HepG2 (cell line): ENCODE data around the gene NABP1. TPM values are rescaled to one million over a fixed set of nuclear protein-coding genes. Genes with fewer than 3 reads are reported as not detected.

Experiments used
- ATAC-seq: fragments of 200-7000 bp; cut with Tn5 transposase; 3 replicates; pipeline ENCODE4 v1.9.1; 2020; ENCODE audit warnings: mild to moderate bottlenecking, moderate library complexity
- BruUV-seq: library from RNA; stranded (reverse); fragments of 400-500 nt; replicated peaks from 2 replicates; lab custom pipeline; 2021; lab: Mats Ljungman, UMichigan
- CTCF ChIA-PET: fragments of 300-600 bp; formaldehyde crosslinking; extraction: SDS; loops from one replicate; lab custom pipeline; 2021; ENCODE audit warnings: low total read pairs, inconsistent platforms, low intra/inter-chr PET ratio; lab: Yijun Ruan, JAX
- POLR2A ChIA-PET: fragments of 350-600 bp; sonication (Branson Sonifier 250); formaldehyde crosslinking; loops from one replicate; lab custom pipeline; 2020; ENCODE audit warnings: antibody characterized with exemption, inconsistent platforms; lab: Yijun Ruan, JAX
- DNase-seq: peaks from one replicate; pipeline ENCODE4 v3.0.0-alpha.2; 2015; ENCODE audit warnings: low spot score
- FAIRE-seq: peaks from 3 replicates; lab custom pipeline; 2011; peaks lifted over from hg19 to GRCh38; lab: Jason Lieb, UNC
- H2AFZ ChIP-seq: one replicate; pipeline ENCODE4 v1.6.1; 2011; ENCODE audit warnings: low read length, inconsistent platforms
- H3K27ac ChIP-seq: fragments of 300-600 bp; 3 replicates; pipeline ENCODE4 v1.8.0; 2011; ENCODE audit warnings: mixed run types, mild to moderate bottlenecking, mixed read lengths, low read length, inconsistent platforms; ENCODE audit not compliant: insufficient read depth; ENCODE audit errors: extremely low read length
- H3K27me3 ChIP-seq, 2 experiments: fragments of 200-600 bp in 1 of 2; 2 replicates in 1 of 2; 3 replicates in 1 of 2; pipeline versions ENCODE4 v1.6.0 to v1.8.0; 2011; ENCODE audit warnings: low read length in 2 of 2, mild to moderate bottlenecking in 2 of 2, moderate library complexity in 2 of 2, inconsistent platforms in 1 of 2; ENCODE audit not compliant: insufficient read depth in 2 of 2, control insufficient read depth in 1 of 2
- H3K36me3 ChIP-seq, 2 experiments: fragments of 200-600 bp in 1 of 2; replicated peaks in 1 of 2; 2 replicates in 1 of 2; 3 replicates in 1 of 2; pipeline versions ENCODE4 v1.5.1 to v1.8.0; 2011; ENCODE audit warnings: low read length in 2 of 2, inconsistent platforms in 1 of 2; ENCODE audit not compliant: insufficient read depth in 2 of 2, control insufficient read depth in 1 of 2
- H3K4me1 ChIP-seq: 2 replicates; pipeline ENCODE4 v1.5.1; 2012; ENCODE audit warnings: low read length, inconsistent platforms; ENCODE audit not compliant: insufficient read depth
- H3K4me2 ChIP-seq: 2 replicates; pipeline ENCODE4 v1.6.0; 2011; ENCODE audit warnings: low read depth, low read length, inconsistent platforms
- H3K4me3 ChIP-seq, 3 experiments: fragments of 200-600 bp in 1 of 3; sonication (generic), shearing (Covaris generic) in 1 of 3; replicated peaks in 1 of 3; 2 replicates each; pipeline ENCODE4 v1.5.1; 2011 to 2016; ENCODE audit warnings: low read length in 3 of 3, inconsistent platforms in 2 of 3, low read depth in 2 of 3, mild to moderate bottlenecking in 2 of 3, control low read depth in 1 of 3, mixed read lengths in 1 of 3; ENCODE audit not compliant: insufficient read depth in 1 of 3
- H3K79me2 ChIP-seq: one replicate; pipeline ENCODE4 v1.6.1; 2011; ENCODE audit warnings: low read length, inconsistent platforms; ENCODE audit not compliant: insufficient read depth
- H3K9ac ChIP-seq: 2 replicates; pipeline ENCODE4 v1.6.0; 2011; ENCODE audit warnings: mild to moderate bottlenecking, low read depth, low read length, inconsistent platforms; ENCODE audit not compliant: insufficient read depth
- H3K9me3 ChIP-seq: 2 replicates; pipeline ENCODE4 v1.5.1; 2012; ENCODE audit warnings: mild to moderate bottlenecking, low read length
- H4K20me1 ChIP-seq: 2 replicates; pipeline ENCODE4 v1.6.0; 2011; ENCODE audit warnings: inconsistent platforms, mild to moderate bottlenecking, low read length, moderate library complexity; ENCODE audit not compliant: insufficient read depth
- FOSL2 ChIP-seq: sonication (generic); formaldehyde crosslinking; IDR thresholded peaks from 2 replicates; pipeline ENCODE4 v1.4.0; 2020; ENCODE audit warnings: missing genetic modification reagents
- GLI4 ChIP-seq: sonication (generic); formaldehyde crosslinking; IDR thresholded peaks from 2 replicates; pipeline ENCODE4 v1.5.1; 2020; ENCODE audit warnings: missing genetic modification reagents, mild to moderate bottlenecking, moderate library complexity, borderline replicate concordance
- HHEX ChIP-seq: IDR thresholded peaks from 2 replicates; pipeline ENCODE4 v1.6.1; 2016; ENCODE audit warnings: control low read depth
- KDM2A ChIP-seq: sonication (generic); formaldehyde crosslinking; IDR thresholded peaks from 2 replicates; pipeline ENCODE4 v1.4.0; 2020; ENCODE audit warnings: low read depth, missing genetic modification reagents, borderline replicate concordance
- NR2F1 ChIP-seq, 2 experiments: fragments of 450-650 bp in 1 of 2; formaldehyde crosslinking in 1 of 2; IDR thresholded peaks; 2 replicates each; pipeline versions ENCODE4 v1.5.0 to v1.6.1; 2016 to 2020; ENCODE audit warnings: mild to moderate bottlenecking in 1 of 2, missing compliant biosample characterization in 1 of 2, missing genetic modification reagents in 1 of 2, moderate library complexity in 1 of 2
- RARA ChIP-seq: IDR thresholded peaks from 2 replicates; pipeline ENCODE4 v1.6.1; 2016; ENCODE audit warnings: missing genetic modification reagents, missing compliant biosample characterization
- RFX5 ChIP-seq: IDR thresholded peaks from 2 replicates; pipeline ENCODE4 v1.6.1; 2011; ENCODE audit warnings: low read depth, low read length, improper control_type of control experiment
- SATB2 ChIP-seq: sonication (generic); formaldehyde crosslinking; IDR thresholded peaks from 2 replicates; pipeline ENCODE4 v1.5.0; 2020; ENCODE audit warnings: missing genetic modification reagents
- ZBTB8A ChIP-seq: sonication (generic); formaldehyde crosslinking; IDR thresholded peaks from 2 replicates; pipeline ENCODE4 v1.4.0; 2020; ENCODE audit warnings: mild to moderate bottlenecking, low read depth, missing genetic modification reagents, borderline replicate concordance
- ZKSCAN8 ChIP-seq: IDR thresholded peaks from 2 replicates; pipeline ENCODE4 v1.6.1; 2016; ENCODE audit warnings: borderline replicate concordance, missing genetic modification reagents, missing compliant biosample characterization
- ZNF12 ChIP-seq: sonication (generic); formaldehyde crosslinking; IDR thresholded peaks from 2 replicates; pipeline ENCODE4 v1.5.0; 2020; ENCODE audit warnings: missing genetic modification reagents
- WGBS: methylation state at CpG from one replicate; pipeline ENCODE4 v1.1.6; 2017; ENCODE audit warnings: low lambda C conversion rate; 5-methylcytosine and 5-hydroxymethylcytosine counted together
- in situ Hi-C: cut with HindIII; loops from 2 replicates; pipeline ENCODE4 v1.10.0; 2017; ENCODE audit warnings: low pct_unique_long_range_greater_than_20kb; ENCODE audit not compliant: extremely low pct_ligation_motif_present
- intact Hi-C: fragments of 100-400 bp; cut with micrococcal nuclease; formaldehyde crosslinking; loops from one replicate; pipeline ENCODE4 v1.10.0; 2022; ENCODE audit not compliant: unreplicated experiment
- polyA plus RNA-seq, 8 experiments: library from polyadenylated mRNA; depleted of rRNA in 3 of 8; stranded (reverse) in 7 of 8; unstranded in 1 of 8; fragments of >200 nt; fragmentation: Illumina TruSeq in 4 of 8; extraction: Trizol in 4 of 8; gene quantifications; 2 replicates each; pipeline versions ENCODE4 v1.2.1 to v1.2.3, GENCODE V29; 2011 to 2016; ENCODE audit warnings: low read depth in 4 of 8, missing spikeins in 1 of 8, mixed read lengths in 1 of 8; ENCODE audit not compliant: insufficient read depth in 1 of 8
- total RNA-seq, 5 experiments: library from RNA; depleted of rRNA; stranded (reverse); fragments of >200 nt; fragmentation: Illumina TruSeq; extraction: Trizol; gene quantifications; 2 replicates each; pipeline ENCODE4 v1.2.3, GENCODE V29; 2016; ENCODE audit warnings: low read depth in 1 of 5
- TF ChIP-seq, protein P1 (sequence below): sonication (generic); formaldehyde crosslinking; IDR thresholded peaks from 2 replicates; pipeline ENCODE4 v1.4.0; 2020; ENCODE audit warnings: missing genetic modification reagents, borderline replicate concordance
- TF ChIP-seq, protein P2 (sequence below): sonication (generic); formaldehyde crosslinking; IDR thresholded peaks from 2 replicates; pipeline ENCODE4 v1.5.0; 2020; ENCODE audit warnings: mild to moderate bottlenecking, missing genetic modification reagents

Gene NABP1
- total and polyA plus RNA-seq, 2 of the 13 experiments (the other 11 are each of a cell fraction or from before 2014, with no cell fraction given), result 14.9 to 19.8 TPM

DNA sequence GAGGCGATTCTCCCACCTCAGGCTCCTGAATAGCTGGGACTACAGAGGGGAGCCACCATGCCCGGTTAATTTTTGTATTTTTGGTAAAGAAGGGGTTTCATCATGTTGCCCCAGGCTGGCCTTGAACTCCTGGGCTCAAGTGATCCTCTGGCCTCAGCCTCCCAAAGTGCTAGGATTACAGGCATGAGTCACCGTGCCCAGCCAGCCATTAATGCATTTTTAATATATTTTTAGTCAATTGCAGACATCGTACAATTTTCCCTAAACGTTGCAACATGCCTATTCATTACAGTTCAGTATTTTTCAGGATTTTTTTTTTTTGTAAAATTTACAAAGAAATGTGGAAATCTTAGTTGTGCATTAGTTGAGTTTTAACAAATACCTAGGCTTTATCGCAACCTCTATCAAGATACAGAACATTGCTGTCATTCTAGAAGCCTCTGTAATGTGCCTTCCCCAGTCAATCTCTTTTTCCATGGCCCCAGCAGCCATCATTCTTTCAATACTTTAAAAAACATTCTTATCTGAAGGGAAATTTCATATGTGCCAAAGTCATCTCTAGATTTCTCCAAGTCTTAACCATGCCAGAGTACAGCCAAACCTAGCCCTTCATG is 14.7 kb downstream of the NABP1 start:
- no peak overlapping the region for H3K4me3 ChIP-seq
- WGBS, result 46% methylated on average over 6 of the region's 6 CpGs
- no peak overlapping the region for H3K9ac ChIP-seq
- no peaks in the 10 kb centered on the region for H4K20me1 ChIP-seq
- no peaks in the 10 kb centered on the region for H3K9me3 ChIP-seq
- no peaks in the 10 kb centered on the region for H3K79me2 ChIP-seq
- H3K4me2 ChIP-seq, result 0 out of 2 replicates have a peak overlapping the region, but pooled peaks have one; percentile 15
- FAIRE-seq (no peak), DNase-seq (no peak), ATAC-seq (no peak)
- in situ Hi-C loops, result loop anchor here (5.0 kb wide), 1 partner anchor 125 kb away; no protein-coding TSS in a partner anchor
- no peak overlapping the region for H3K27ac ChIP-seq
- CTCF ChIA-PET, result interaction anchor here (5.9 kb wide), 1 partner anchor 126 kb away, joined by 58 read pairs; no protein-coding TSS in a partner anchor
- H3K27me3 ChIP-seq, result no peaks in the 10 kb centered on the region
- POLR2A ChIA-PET, result interaction anchor here (1.1 to 2.7 kb wide), 2 partner anchors 15 to 54 kb away, joined by 3 to 15 read pairs; partner anchors contain the start of gene NABP1
- no peak overlapping the region for H2AFZ ChIP-seq
- intact Hi-C loops, result loop anchor here (5.0 kb wide), 2 partner anchors 55 to 525 kb away; no protein-coding TSS in a partner anchor
- peaks cover 37% of the 10 kb centered on the region for H3K4me1 ChIP-seq
- H3K36me3 ChIP-seq, result 0 out of 5 replicates have a peak, but pooled peaks cover 0 to 4% of the 10 kb centered on the region in 2 experiments
- BruUV-seq, result no TSS peak
- TF ChIP-seq NR2F1 (CRISPR knock-in tag; IDR thresholded peaks at IDR 0.05), result peak in 1 of 2 experiments; percentile 12; a peak in 1 of 4 replicates
- TF ChIP-seq ZNF12 (CRISPR knock-in tag), result no peak
- TF ChIP-seq RFX5, result no peak
- no peak for TF ChIP-seq HHEX (CRISPR knock-in tag)
- TF ChIP-seq, protein P1, sequence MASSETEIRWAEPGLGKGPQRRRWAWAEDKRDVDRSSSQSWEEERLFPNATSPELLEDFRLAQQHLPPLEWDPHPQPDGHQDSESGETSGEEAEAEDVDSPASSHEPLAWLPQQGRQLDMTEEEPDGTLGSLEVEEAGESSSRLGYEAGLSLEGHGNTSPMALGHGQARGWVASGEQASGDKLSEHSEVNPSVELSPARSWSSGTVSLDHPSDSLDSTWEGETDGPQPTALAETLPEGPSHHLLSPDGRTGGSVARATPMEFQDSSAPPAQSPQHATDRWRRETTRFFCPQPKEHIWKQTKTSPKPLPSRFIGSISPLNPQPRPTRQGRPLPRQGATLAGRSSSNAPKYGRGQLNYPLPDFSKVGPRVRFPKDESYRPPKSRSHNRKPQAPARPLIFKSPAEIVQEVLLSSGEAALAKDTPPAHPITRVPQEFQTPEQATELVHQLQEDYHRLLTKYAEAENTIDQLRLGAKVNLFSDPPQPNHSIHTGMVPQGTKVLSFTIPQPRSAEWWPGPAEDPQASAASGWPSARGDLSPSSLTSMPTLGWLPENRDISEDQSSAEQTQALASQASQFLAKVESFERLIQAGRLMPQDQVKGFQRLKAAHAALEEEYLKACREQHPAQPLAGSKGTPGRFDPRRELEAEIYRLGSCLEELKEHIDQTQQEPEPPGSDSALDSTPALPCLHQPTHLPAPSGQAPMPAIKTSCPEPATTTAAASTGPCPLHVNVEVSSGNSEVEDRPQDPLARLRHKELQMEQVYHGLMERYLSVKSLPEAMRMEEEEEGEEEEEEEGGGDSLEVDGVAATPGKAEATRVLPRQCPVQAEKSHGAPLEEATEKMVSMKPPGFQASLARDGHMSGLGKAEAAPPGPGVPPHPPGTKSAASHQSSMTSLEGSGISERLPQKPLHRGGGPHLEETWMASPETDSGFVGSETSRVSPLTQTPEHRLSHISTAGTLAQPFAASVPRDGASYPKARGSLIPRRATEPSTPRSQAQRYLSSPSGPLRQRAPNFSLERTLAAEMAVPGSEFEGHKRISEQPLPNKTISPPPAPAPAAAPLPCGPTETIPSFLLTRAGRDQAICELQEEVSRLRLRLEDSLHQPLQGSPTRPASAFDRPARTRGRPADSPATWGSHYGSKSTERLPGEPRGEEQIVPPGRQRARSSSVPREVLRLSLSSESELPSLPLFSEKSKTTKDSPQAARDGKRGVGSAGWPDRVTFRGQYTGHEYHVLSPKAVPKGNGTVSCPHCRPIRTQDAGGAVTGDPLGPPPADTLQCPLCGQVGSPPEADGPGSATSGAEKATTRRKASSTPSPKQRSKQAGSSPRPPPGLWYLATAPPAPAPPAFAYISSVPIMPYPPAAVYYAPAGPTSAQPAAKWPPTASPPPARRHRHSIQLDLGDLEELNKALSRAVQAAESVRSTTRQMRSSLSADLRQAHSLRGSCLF (CRISPR knock-in tag), result no peak
- TF ChIP-seq FOSL2 (CRISPR knock-in tag), result peak; percentile 84
- TF ChIP-seq, protein P2, sequence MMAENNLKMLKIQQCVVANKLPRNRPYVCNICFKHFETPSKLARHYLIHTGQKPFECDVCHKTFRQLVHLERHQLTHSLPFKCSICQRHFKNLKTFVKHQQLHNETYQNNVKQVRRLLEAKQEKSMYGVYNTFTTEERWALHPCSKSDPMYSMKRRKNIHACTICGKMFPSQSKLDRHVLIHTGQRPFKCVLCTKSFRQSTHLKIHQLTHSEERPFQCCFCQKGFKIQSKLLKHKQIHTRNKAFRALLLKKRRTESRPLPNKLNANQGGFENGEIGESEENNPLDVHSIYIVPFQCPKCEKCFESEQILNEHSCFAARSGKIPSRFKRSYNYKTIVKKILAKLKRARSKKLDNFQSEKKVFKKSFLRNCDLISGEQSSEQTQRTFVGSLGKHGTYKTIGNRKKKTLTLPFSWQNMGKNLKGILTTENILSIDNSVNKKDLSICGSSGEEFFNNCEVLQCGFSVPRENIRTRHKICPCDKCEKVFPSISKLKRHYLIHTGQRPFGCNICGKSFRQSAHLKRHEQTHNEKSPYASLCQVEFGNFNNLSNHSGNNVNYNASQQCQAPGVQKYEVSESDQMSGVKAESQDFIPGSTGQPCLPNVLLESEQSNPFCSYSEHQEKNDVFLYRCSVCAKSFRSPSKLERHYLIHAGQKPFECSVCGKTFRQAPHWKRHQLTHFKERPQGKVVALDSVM (CRISPR knock-in tag), result peak; percentile 65; the same call in 1 of the 2 replicates
- TF ChIP-seq ZKSCAN8 (CRISPR knock-in tag), result no peak
- TF ChIP-seq KDM2A (CRISPR knock-in tag), result peak; percentile 31; the same call in 1 of the 2 replicates
- TF ChIP-seq RARA (CRISPR knock-in tag), result no peak
- TF ChIP-seq GLI4 (CRISPR knock-in tag), result no peak
- no peak for TF ChIP-seq ZBTB8A (CRISPR knock-in tag)
- TF ChIP-seq SATB2, result no peak
